Glomerular visceral epithelial cell (primary cell): ENCODE measurements around the gene ADARB2.

Experiments
- DNase-seq: peaks from one replicate; pipeline ENCODE4 v3.0.0-alpha.2; 2016; ENCODE audit errors: extremely low spot score

ADARB2 gene

DNA sequence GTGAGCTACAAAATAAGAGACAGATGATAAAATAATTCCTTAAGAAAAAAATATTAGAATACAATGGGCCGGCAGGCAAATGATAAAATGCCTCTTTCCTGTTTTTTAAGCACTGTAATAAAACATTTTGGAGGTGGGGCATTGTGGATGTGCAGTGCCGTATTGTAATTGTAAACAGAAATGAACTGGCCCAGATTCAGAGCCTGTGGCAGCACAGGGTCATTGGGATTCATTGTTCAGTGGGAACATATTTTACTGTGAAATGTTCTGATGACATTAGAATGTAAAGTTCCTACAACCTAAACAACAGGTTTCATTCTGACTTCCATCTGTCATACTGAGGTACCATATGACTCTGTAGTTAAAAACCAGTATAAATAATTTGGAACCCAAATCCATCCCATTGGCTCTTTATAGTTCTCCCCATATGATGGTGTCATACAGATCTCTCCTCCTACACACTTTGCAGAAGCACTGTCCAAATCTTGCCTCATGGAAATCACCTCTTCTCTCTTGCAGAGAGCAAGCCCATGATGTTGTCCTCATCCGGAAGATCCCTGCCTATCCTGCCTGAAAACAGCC is 416.5 kb downstream of the ADARB2 start:
- DNase-seq: no peak

DNA sequence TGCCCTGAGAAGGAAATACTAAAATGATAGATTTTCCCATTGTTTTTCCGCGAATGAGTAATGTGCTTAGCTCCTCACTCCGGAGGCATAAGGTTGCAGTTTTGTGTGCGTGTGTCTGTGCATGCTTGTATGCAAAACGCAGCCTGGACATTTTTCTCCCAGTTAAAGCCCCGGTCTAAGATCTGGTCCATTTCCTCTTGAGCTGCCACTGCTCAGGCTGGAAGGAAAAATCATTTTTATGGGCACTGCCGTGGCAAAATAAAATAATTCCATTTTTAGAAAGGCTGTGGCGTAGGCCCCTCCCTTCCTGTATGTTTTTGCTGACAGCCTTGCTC is 420.5 kb downstream of the ADARB2 start:
- no peak for DNase-seq

DNA sequence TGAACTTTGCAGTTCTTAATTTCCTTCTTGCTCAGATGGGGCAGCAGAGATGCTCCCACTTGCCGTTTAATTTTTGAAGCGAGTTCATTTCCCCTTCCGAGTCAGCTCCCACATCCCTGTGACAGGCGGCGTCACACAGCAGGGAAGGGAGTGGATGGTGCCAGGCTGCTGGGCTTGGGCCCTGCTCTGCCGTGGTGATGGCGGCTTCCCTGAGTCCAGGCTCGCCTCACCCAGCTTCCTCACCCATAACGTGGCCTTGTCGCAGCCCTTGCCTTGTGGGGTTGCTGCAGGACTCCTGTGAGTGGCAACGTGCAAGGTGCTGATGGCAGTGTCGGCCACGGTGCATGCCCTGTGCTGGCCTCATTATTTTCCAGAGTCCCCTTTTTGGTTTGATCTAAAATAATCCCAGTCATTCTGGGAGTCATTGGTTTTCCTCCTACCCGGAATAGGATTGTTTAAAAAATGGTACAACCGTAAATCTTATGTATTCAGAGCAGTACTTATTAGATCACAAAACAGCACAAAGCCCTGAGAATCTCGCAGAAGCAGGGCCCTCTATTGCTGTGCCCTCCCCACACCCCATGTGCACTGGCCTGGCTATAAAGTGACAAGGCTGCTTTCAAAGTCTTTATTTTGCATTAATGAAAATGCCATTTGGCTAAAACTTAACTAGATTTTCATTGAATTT is 421.1 kb downstream of the ADARB2 start:
- DNase-seq: no peak

DNA sequence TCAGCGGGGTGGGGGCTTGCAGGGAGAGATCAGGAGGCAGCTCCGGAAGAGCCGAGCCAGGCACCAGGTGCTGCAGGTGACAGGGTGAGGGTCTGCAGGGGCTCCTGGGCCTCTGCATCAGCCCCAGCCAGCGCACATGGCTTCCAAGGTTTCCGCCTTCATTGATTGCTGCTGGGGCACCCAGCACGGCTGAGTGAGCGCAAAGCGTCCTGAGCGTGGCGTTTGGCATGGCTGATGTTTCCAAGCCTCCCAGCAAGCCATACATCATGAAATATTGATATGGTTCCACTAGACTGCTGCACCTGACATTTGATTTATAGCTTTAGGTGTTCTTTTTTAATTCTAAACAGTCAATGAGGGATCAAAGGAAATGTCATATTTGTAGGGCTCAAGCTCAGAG is 422.1 kb downstream of the ADARB2 start:
- DNase-seq: no peak

DNA sequence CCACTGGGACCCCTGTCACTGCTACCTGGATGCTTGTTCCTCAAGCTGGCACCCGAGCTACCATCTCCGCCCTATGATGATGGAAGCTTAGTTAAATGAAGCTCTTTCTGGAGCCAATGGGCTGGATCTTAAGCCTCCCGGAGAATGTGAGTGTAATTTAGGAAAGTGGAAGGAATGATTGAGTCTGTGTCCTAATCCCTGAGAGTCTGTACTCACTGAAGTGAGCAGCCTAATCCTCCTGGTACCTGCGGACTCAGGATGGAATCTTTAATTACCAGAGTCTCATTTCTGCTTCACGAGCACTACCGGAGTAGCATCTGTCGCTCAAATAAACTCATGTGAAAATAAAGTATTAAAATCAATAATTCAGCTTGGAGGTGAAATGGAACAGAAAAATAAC is 425.6 kb downstream of the ADARB2 start:
- DNase-seq: no peak

DNA sequence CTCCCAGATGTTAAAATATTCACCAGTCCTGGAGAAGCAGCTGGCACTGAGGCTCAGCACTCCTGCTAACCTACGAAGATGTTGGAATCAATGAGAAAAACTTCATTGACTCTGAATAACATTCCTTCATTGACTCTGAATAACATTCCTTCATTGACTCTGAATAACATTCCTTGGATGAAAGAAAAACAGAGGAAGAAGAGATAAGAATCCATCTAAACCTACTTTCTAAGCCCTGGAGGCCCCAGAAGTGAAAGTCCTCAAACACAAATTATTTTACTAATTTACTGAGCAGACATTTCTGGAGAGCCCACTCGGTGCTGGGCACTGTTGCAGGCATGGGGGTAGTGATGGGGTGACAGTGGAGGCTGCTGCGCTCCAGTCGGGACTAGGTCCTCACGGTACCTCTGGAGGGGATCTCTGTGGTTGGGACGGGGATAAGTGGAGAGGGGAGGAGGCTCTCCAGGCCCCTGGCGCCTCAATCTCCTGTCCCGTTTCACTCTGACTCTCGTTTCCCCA is 427.0 kb downstream of the ADARB2 start:
- DNase-seq: no peak

DNA sequence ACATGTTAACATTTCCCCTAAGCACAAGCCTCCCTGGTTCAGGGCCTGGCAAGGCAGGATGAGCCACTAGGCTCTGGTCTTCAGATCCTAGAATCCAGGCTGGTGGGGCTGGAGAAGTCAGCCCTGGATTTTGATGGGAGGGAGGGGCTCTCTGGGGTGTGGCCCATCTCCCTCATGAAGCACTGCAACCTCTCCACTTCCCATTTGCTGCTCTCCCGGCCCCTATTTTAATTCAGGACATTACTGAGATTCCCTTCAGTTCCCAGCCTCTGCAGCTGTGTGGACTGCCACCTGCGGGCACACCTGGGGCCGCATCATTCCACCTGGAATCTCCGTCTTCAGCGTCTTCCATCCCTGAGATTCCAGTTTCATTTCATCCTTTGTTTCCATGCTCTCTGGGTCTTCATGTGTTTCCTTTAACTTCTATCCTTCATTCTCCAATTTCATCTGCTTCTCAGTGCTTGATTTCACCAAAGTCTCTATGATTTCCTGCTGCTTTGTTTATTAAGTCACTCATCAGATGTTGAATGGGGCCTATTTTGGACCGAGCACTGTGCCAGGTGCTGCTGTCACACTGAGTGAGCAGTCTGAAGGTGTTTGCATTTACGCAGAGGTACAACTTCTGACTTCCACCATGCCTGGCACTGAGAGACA is 427.6 kb downstream of the ADARB2 start:
- no peak for DNase-seq

DNA sequence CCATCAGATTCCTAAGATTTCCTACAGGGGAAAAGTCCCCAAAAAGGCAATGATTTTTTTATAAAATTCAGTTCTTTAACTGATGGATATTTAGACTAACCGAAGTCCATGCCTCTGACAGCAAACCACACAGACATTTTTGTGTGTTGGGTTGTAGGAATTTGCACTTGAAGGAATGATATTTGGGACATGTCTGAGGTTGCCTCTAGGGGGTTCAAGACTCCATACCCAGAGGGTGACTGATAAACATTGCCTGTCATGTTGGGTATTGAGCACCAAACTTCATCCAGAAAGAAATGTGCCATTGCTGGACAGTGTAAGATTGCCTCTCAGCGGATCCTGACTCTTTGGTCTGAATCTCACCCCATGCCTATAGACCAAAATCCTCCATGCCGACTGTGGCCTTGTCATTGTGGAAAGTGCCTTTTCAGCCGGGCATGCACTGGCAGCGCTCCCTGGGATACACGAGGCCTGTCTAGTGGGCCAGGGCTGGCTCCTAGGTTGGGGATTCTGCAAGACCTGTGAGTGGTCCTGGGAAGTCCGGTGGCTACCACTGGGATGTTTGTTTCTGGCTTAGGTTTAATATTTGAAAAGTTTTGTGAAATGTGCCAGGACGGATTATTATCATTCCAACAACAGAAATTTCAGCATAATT is 428.2 kb downstream of the ADARB2 start:
- DNase-seq: no peak

DNA sequence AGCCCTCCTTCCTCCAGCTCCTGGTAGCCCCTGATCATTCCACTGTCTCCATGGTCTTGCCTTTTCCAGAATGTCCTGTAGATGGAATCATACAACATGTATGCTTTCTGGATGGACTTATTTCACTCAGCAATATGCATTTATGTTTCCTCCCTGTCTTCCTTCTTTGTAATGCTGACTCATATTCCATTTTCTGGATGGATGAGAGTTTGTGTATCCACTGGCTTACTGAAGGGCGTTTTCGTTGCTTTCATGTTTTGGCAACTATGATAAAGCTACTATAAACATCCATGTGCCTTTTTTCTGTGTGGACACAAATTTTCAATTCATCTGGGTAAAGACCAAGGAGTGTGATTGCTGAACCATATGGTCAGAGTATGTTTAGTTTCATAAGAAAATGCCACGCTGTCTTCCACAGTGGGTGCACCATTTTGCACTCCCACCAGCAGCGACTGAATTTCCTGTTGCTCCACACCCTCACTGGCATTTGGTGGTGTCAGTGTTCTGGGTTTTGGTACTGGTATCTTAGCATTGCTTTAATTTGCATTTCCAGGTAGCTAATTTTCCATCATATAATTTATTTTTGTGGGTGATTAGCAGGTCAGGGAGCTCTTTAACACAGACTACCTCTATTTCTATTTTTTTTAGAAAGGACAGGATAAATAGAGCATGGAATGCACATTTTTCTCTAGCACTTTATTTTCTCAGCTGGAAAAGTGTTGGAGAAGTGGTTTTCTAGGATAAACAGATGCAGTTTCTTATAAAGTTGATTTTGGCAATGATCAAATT is 429.0 kb downstream of the ADARB2 start:
- DNase-seq: no peak

DNA sequence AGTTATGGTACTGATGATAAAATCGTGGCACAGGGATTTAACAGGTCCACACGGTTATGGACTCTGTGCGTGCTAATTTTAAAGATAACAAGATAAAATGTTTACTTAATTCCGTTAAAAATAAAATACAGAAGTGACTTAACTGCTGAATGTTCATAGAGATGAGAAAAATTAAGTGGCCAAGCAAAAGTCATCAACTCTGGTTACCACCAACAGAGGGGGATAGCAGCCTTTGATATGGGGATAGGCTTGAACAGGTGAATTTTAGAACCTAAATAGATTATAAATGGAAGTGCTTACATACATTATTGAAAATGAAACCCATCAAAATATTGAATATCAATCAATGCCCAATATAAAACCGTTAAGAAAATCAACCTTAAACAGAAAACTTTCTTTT is 436.2 kb downstream of the ADARB2 start:
- no peak for DNase-seq

DNA sequence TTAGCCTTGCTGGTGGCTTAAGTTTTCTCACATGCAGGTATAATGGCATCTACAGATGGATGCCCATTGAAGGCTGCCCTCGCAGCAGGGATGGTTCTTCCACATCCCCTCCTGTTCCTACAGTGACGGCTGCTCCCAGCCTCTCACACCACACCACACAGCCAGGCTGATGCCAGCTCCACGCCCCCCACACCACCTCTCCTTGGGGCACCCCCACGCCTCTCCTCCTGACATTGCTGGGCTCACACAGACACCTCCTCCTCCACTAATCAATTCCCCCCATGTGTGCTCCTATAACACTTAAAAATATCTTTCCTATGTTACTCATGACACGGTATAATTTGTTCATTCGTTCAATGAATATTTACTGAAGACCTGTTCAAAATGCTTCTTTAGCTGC is 437.1 kb downstream of the ADARB2 start:
- DNase-seq: no peak

DNA sequence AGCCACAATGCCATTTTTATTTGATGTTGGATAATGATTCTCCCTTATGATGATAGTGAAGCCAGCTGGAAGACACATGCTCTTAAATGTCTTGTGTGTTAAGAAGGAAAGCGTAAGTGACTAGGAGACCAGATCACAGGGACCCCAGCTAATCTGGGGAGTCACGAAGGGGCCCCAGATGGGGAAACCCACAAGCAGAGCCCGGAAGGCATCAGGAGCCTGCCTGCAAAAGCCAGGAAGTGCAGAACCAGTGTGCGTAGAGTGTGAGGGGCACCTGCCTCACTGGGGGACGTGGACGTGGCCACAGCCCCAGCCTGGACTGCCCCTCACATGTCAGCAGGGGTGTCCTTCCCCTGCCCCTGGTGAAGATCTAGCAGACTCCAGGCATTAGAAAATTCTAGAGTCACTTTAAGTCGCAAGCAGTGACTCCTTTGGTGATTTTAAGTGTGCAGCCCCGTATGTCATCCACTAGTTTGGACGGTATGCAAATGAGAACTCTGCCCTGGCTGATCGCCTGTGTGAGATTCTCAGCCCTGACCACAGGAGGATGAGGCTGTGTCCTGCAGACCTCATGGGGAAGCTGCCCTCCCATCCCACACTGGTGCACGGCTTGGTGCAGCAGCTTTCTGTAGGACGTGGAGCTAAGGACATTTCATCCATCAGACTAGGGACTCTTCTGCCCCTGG is 438.1 kb downstream of the ADARB2 start:
- no peak for DNase-seq

DNA sequence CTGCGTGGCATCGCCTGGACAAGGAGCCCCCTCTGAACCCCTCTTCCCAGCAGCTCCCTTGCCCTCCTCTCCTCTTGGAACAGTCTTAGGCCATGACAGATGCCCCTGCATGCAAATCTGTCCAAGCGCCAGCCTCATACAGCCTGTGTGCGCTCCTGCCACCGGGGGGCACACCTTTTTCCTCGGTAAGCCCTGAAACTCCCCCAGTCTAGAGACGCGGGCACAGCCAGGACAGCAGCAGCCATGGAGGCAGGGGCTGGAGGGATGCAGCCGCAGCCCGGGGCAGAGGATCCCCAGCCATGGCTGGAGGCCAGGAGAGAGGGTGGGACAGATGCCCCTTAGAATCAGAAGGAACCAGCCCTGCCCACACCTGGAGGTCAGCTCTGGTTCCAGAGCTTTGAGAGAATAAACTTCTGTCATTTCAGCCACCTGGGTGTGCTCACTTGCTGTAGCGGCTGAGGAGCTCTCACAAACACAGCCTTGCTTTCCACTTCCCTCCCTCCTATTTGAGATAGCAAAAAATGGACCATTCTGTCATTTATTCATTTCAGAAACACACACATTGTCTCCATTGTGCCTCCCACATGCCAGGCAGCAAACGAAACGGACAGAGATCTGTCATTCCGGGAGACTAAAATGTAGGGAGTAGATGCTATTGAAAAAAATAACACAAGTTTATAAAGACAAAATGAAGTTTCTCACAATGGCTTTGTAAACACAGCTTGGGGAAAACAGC is 439.6 kb downstream of the ADARB2 start:
- no peak for DNase-seq

DNA sequence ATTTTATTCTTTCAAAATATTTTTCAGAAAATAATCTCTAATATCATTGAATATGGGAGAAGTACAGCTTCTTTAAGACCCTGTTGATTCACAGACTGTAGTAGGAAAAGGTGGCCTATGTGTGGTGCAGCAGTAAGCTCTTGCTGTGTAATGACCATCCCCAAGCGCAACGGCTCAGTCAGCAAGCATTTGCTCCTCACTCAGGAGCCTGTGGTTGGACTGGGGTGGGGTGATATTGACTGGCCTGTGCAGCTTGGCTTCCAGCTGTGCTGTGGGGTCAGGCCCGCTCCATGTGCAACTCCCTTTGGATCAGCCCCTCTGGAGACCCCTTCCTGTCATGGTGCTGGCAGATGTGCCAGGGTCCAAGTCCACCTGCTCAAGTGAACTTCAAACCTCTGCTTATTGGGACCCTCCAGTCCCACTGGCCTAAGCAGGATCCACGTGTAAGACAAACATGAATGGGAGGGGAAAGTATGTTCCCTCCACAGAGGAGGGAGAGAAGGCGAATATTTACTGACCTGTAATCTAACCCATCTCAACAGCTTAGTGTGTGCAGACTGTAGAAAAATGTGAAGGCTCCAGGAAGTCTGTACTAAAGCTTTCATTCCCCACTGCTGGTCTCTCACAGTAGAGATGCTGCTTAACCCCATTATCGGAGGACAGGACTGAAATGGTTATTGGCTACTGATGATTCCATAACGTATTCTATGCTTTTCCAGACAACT is 441.4 kb downstream of the ADARB2 start:
- no peak for DNase-seq

DNA sequence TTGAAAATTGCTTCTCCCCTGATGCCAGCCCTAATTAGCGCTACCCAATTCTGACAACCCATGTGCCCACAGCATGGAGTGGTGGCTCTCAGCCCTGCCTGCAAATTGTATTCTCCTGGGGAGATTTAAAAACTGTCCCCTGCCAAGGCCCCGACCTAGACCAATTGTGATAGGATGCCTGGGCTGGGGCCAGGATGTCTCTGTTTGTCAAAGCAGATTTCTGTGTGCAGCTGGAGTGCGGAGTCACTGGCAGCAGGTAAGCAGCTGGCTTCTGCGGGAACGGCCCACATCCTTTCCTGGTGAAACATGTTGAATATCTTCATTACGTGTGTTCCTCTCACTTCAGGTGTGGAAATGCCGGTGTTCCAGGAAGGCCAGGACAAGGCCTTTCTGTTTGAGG is 442.6 kb downstream of the ADARB2 start:
- no peak for DNase-seq

DNA sequence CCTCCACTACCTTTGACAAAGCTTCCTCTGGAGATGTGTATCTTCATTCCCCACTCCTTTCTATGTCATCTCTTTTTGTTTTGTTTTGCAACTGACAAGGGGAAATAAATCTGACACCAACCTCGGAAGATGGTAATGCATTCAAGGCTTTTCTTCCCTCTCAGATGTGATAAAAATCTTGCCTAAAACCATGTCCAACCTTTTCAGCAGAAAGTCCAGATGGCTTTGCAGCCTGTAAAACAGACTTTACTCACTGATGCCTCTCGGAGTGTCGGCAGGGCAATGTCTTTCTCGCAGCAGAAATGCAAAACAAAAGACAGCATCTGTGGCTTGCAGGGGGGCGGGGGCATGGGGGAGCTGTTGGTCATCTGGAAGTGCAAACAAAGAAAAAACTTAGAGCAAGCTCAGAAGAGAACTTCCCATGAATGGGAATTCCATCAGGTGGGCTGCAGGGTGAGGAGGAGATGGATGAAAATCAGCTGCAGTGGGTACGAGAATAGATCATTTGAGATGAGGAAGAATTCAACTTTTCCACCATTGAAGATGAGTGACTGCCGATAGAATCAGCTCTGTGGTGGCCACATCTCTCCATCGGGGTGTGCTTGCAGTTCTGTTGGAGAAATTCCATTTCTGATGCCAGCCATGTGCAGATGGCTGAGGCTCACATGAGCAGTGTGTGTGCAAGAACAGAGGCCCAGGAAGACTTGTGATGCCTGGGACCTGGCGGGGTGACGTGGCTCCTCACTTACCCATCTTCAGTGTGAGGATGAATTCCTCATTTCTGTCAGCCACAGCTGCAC is 443.5 kb downstream of the ADARB2 start:
- DNase-seq: no peak

DNA sequence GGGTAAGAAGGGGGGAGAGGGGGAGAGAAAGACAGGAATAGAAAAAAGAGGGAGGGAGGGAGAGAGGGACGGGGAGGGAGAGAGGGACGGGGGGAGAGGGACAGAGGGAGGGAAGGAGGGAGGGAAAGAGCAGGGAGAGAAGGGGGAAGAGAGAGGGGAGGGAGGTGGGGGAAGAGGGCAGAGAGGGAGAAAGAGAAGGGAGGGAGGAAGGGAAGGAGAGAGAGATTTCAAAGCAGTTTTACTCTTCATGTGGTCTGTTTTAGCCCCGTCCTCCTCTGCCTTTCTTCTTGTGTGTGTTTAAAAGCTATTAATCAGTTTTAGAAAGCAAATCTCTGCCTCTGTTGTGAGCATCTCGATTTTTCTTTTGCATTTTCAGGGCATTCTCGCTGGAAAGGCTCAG is 444.2 kb downstream of the ADARB2 start:
- DNase-seq: no peak

DNA sequence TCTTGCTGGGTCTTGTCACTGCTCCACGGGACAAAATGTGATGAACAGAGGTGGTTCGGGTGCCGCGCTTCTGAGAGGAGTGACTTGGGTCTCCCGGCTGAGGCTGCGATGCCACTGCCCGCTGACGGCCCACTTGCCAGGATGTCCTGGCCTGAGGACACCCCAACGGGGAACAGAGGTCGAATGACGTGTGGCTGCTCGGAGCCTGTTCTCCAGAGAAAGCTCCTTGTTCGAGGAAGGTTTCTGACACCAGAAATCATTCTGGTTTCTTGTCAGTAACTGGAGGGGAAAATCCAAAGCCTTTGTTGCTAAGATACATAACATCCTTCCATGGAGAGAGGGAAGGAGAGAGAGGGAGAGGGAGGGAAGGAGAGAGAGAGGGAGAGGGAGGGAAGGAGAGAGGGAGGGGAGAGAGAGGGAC is 444.7 kb downstream of the ADARB2 start:
- no peak for DNase-seq
